ENCODE measurements around the gene PHACTR2.

DNA sequence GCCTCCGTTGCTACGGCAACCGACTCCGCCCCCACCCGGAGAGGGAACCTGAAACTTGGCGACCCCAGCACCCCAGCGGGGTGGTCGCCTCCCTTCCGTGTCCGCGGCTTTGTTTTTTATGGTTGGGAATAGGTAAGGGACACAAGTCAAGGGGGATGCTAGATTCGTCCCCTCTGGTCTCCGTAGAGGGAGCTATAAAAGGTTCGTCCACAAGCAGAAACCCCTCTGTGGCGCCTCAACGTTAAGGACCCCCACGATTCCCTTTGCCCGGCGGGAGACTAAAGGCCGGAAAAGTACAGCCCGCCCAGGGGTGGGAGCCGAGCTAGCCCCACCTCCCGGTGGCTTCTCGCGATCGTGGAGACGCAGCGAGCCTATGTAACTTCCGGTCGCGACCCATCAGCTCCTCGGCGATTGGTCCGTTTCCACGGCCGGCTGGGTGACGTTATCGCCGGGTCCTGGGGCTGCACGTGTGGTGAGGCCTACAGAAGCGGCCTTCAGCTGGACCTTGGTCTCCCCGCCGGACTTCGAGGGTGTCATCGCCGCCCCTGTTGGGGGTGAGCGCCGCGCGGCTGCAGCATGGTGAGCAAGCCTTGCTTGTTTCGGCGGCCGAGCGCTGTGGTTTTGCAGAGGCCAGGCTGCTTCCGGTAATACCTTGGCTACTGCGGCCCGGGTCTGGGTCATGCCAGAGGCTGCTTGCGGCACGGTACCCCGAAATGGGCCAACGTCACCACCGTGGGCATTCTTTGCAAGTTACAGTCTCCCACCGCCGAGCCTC is 165.3 kb downstream of the PHACTR2 start, which contains the start of gene LTV1:
- TF ChIP-seq, protein P1, sequence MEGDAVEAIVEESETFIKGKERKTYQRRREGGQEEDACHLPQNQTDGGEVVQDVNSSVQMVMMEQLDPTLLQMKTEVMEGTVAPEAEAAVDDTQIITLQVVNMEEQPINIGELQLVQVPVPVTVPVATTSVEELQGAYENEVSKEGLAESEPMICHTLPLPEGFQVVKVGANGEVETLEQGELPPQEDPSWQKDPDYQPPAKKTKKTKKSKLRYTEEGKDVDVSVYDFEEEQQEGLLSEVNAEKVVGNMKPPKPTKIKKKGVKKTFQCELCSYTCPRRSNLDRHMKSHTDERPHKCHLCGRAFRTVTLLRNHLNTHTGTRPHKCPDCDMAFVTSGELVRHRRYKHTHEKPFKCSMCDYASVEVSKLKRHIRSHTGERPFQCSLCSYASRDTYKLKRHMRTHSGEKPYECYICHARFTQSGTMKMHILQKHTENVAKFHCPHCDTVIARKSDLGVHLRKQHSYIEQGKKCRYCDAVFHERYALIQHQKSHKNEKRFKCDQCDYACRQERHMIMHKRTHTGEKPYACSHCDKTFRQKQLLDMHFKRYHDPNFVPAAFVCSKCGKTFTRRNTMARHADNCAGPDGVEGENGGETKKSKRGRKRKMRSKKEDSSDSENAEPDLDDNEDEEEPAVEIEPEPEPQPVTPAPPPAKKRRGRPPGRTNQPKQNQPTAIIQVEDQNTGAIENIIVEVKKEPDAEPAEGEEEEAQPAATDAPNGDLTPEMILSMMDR (conservative IDR thresholded peaks at IDR 0.05), result no peak
- no peak for TF ChIP-seq EZH2 (IDR thresholded peaks at IDR 0.05; ENCODE audit: low read depth)
